AG04449 (cell line): ENCODE results near the gene HTT.
A peak's percentile ranks its signal among the peaks of the same experiment; 100 is the strongest.

Experiments used
- CTCF ChIA-PET: fragments of 350-600 bp; formaldehyde crosslinking; extraction: SDS; loops from one replicate; lab custom pipeline; 2021; ENCODE audit warnings: antibody characterized with exemption; lab: Yijun Ruan, JAX
- POLR2A ChIA-PET: fragments of 400-600, 350-600 bp; formaldehyde crosslinking; extraction: SDS; loops from one replicate; lab custom pipeline; 2020; ENCODE audit warnings: antibody characterized with exemption, inconsistent platforms; lab: Yijun Ruan, JAX
- DNase-seq: peaks from one replicate; pipeline ENCODE4 v3.0.0-alpha.2; 2010; ENCODE audit warnings: low read depth, low spot score
- H3K4me3 ChIP-seq: 2 replicates; pipeline ENCODE4 v1.5.1; 2011; ENCODE audit warnings: low read depth, mild to moderate bottlenecking, control low read depth, low read length
- CTCF ChIP-seq: IDR thresholded peaks from one replicate; pipeline ENCODE4 v1.5.1; 2011; ENCODE audit warnings: mild to moderate bottlenecking, moderate library complexity, low read length, control low read depth, inconsistent platforms; ENCODE audit not compliant: insufficient read depth; ENCODE audit errors: missing control alignments

HTT gene

DNA sequence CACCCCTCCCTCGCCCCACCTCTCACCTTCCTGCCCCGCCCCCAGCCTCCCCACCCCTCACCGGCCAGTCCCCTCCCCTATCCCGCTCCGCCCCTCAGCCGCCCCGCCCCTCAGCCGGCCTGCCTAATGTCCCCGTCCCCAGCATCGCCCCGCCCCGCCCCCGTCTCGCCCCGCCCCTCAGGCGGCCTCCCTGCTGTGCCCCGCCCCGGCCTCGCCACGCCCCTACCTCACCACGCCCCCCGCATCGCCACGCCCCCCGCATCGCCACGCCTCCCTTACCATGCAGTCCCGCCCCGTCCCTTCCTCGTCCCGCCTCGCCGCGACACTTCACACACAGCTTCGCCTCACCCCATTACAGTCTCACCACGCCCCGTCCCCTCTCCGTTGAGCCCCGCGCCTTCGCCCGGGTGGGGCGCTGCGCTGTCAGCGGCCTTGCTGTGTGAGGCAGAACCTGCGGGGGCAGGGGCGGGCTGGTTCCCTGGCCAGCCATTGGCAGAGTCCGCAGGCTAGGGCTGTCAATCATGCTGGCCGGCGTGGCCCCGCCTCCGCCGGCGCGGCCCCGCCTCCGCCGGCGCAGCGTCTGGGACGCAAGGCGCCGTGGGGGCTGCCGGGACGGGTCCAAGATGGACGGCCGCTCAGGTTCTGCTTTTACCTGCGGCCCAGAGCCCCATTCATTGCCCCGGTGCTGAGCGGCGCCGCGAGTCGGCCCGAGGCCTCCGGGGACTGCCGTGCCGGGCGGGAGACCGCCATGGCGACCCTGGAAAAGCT, at the start of gene HTT, which contains the start of gene HTT-AS:
Gene HTT, plus strand, starts transcription at position 604 of the 768 bp plus-strand sequence. Its CDS starts 145 bp downstream, at position 749.
Gene HTT-AS, minus strand, starts transcription at position 461 of the 768 bp plus-strand sequence.
- CTCF ChIA-PET, result no interaction called here
- TF ChIP-seq CTCF, result peak; percentile 22
- POLR2A ChIA-PET, result no interaction called here
- peak within 1 kb of the TSS; percentile 97 for H3K4me3 ChIP-seq
- peak; percentile 63 for DNase-seq

DNA sequence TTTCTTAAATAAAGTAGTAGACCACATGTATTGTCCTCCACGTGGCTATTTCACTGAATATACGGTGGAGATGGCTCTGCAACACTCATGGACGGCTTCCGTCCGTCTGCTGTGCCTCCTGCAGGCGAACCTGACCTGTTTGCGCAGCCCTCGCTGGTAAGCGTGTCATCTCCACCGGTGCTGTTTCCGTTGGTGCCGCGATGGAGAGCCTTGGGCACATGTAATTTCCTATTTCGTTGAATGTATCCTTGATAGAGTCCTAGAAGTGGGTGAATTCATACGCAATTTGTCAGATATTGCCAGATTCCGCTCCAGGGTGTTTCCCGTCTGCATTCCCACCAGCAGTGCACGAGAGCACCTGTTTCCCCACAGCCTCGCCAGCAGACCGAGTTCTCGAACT, 48.6 kb upstream of the HTT start:
- no peak overlapping the region for H3K4me3 ChIP-seq
- CTCF ChIA-PET, result interaction anchor here (2.1 kb wide), 1 partner anchor 11 kb away, joined by 9 read pairs; no protein-coding TSS in a partner anchor
- DNase-seq, result no peak
- POLR2A ChIA-PET, result no interaction called here
- no peak for TF ChIP-seq CTCF

GRCh38 chr4:3026540-3026939, 47.9 kb upstream of the HTT start:
- CTCF ChIA-PET, result interaction anchor here (2.1 kb wide), 1 partner anchor 10 kb away, joined by 9 read pairs; no protein-coding TSS in a partner anchor
- no peak for DNase-seq
- TF ChIP-seq CTCF, result no peak
- no peak overlapping the region for H3K4me3 ChIP-seq
- POLR2A ChIA-PET, result no interaction called here

- CTCF ChIA-PET, result no interaction called here
- no peak for DNase-seq
- no peak overlapping the region for H3K4me3 ChIP-seq
- POLR2A ChIA-PET, result no interaction called here
- no peak for TF ChIP-seq CTCF
Observed at GRCh38 chr4:3029464-3029863, 45.0 kb upstream of the HTT start.

- CTCF ChIA-PET, result interaction anchor here (0.5 to 5.5 kb wide), 3 partner anchors 13 to 35 kb away, joined by 3 to 31 read pairs (median 13); no protein-coding TSS in a partner anchor
- POLR2A ChIA-PET, result no interaction called here
- no peak for DNase-seq
Observed at GRCh38 chr4:3030566-3031356, 43.7 kb upstream of the HTT start.

More at GRCh38 chr4:3030566-3031356, 43.7 kb upstream of the HTT start:
- TF ChIP-seq CTCF, result no peak
- no peak overlapping the region for H3K4me3 ChIP-seq
